Fibroblast of skin of back (primary cell): ENCODE measurements around the gene ABCC12.

Experiments used
- DNase-seq: peaks from one replicate; pipeline ENCODE4 v3.0.0-alpha.2; 2013

ABCC12 gene

GRCh38 chr16:48131201-48131935 lies 24.4 kb downstream of the ABCC12 start:
- no peak for DNase-seq

GRCh38 chr16:48129926-48130325 lies 25.9 kb downstream of the ABCC12 start:
- peak; percentile 34 for DNase-seq

- no peak for DNase-seq
Observed at GRCh38 chr16:48128769-48129168, 27.0 kb downstream of the ABCC12 start.

- peak; percentile 100 for DNase-seq
Observed at GRCh38 chr16:48126801-48127644, 28.8 kb downstream of the ABCC12 start.

GRCh38 chr16:48125888-48126287 lies 29.9 kb downstream of the ABCC12 start:
- DNase-seq, result peak; percentile 50

- DNase-seq, result no peak
Observed at GRCh38 chr16:48124266-48124665, 31.5 kb downstream of the ABCC12 start.

- peak; percentile 100 for DNase-seq
Observed at GRCh38 chr16:48123104-48123788, 32.5 kb downstream of the ABCC12 start.

- no peak for DNase-seq
Observed at GRCh38 chr16:48121276-48121675, 34.5 kb downstream of the ABCC12 start.

GRCh38 chr16:48118841-48119240 lies 37.0 kb downstream of the ABCC12 start:
- no peak for DNase-seq

GRCh38 chr16:48117217-48118105 lies 38.3 kb downstream of the ABCC12 start:
- peak; percentile 63 for DNase-seq

- DNase-seq, result no peak
Observed at GRCh38 chr16:48115299-48115698, 40.5 kb downstream of the ABCC12 start.

GRCh38 chr16:48114410-48114809 lies 41.4 kb downstream of the ABCC12 start:
- no peak for DNase-seq

- DNase-seq, result no peak
Observed at GRCh38 chr16:48113471-48113870, 42.3 kb downstream of the ABCC12 start.

GRCh38 chr16:48113001-48113400 lies 42.8 kb downstream of the ABCC12 start:
- no peak for DNase-seq

- DNase-seq, result no peak
Observed at GRCh38 chr16:48112600-48112999, 43.2 kb downstream of the ABCC12 start.

- DNase-seq, result no peak
Observed at GRCh38 chr16:48110982-48111381, 44.8 kb downstream of the ABCC12 start.

- peak; percentile 41 for DNase-seq
Observed at GRCh38 chr16:48110000-48110399, 45.8 kb downstream of the ABCC12 start.

- DNase-seq, result no peak
Observed at GRCh38 chr16:48109475-48109874, 46.3 kb downstream of the ABCC12 start.

GRCh38 chr16:48106446-48106845 lies 49.3 kb downstream of the ABCC12 start:
- DNase-seq, result no peak
